AML-193 (cell line): ENCODE measurements around the gene ABO.
"Not testable (repeated sequence)": the region's sequence is repeated elsewhere in the genome, so short reads cannot be mapped to it uniquely, and the experiment has no call there.

Experiments
- DNase-seq, 2 experiments: peaks; one replicate each; lab custom pipeline; 2025; lab: John Stamatoyannopoulos, UW

ABO gene

GRCh38 chr9:133242991-133243390, 32.0 kb downstream of the ABO start:
- no peak for DNase-seq

DNA sequence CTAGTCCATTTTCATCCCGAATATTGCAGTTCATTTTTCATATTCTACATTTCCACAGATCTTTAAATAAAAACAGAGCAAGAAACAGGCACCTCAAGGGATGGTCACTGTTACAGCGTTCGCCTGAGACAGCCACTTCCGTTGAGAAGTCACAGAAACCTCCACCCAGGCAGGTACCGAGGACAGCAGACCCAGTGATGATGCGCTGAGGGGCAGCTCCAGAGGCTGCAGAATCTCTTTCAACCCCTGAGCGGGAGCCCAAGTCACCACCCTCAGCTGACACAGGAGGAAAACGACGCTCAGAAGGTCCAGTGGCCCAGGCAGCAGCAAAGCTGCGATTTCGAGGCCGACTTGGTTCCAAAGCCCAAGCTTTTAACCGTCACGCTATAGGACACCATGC, 32.8 kb downstream of the ABO start:
- DNase-seq: no peak

GRCh38 chr9:133239533-133240090, 35.4 kb downstream of the ABO start:
- no peak for DNase-seq

- peak; percentile 33 to 53 for DNase-seq
Observed at GRCh38 chr9:133238851-133239532, 36.0 kb downstream of the ABO start.

GRCh38 chr9:133238272-133238850, 36.6 kb downstream of the ABO start:
- no peak for DNase-seq

DNA sequence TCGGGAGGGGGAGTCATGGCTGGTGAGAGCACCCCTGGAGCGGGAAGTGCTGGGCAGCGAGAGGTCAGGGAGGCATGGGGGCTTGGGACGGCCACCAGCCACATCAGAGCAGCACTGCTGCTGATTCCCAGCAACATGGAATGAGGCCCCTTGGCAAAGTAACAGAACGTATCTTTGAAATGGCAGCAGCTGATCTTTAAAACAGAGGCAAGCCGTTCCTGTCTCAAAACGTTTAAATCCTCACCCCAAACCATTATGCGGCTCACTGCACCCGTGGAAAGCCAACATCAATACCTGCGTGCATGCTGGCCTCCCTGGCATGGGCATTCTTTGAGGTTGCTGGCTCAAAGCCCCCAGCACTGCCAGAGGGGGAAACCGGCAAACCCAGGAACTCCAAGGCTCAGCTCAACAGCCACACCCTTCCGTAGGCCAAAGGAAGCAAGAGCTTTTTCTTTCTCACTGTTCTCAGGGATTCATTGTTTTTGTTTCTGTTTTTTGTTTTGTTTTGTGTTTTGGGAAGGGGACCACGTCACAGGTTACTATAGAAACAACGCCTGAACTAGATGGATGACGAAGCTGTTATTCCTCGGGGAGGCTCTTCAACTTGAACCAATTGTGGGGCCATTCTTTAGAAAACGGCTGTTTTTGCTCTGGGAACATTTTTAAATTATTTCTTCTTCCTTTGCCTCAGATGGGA, 37.8 kb downstream of the ABO start:
- DNase-seq: no peak

DNA sequence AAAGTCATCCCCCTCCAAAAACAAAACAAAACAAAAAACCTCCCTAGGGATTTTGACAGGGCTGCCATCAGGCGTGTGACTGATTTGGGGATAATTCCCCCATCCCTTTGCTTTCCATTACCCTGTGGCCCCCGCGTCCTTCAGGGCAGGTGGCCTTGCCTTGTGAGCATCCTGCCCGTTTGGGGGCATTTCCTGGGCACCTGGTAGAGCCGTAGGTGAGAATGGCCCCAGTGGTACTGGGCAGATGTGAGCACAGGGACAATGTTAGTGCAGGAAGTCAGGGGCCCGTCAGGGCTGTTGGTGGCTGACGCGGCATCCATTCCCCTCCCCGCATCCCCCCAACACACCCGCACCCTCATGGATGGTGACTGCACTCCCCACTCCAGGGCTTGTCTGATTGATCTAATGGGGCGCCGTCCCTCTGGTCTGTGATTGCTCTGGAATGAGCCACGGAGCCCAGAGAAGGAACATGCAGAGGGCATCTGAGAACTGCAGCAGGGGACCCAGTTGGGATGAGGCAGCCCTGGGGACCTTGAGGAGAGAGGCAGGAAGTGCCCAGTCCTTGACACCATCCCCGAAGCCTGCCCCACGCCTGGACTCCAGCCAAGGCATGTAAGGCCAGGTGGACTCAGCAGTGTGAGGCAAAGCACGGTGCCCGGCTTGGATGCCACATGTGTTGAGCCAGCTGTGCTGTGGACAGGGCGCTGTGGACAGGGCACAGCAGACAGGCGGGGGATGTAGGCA, 38.5 kb downstream of the ABO start:
- DNase-seq: not testable (repeated sequence)

DNA sequence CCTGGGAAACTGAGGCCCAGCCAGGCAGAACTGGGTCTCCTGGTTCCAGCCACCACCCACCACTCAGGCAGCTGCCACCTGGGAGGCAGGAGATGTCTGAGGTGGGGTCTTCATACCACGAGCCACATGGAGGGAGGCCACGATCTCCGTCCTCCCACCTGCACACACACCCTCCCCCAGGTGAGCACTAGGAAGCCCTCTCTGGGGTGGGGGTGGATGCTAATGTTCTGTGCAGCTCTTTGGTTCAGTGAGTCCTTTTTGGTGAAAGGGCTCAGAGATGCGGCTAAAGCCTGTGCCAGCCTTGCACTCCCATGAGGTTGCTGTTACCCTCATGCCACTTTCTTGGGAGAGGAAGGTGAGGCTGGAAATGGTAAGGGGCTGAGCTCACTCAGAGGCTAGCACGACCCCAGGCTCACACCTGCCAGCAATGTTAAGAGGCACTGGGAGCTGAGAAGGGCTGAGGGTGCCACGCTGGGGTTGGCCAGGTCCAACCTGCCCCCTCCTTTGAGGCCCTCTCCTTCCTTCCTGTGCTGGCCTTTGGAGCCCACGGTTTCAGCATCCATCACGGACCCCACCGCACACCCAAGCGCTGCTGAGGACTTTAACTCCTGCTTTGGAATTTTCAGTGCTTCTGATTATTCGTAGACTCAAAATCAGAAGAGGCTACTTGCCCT, 39.3 kb downstream of the ABO start:
- no peak for DNase-seq

GRCh38 chr9:133234577-133235322, 40.3 kb downstream of the ABO start:
- no peak for DNase-seq

GRCh38 chr9:133233681-133234432, 41.1 kb downstream of the ABO start:
- DNase-seq: no peak

DNA sequence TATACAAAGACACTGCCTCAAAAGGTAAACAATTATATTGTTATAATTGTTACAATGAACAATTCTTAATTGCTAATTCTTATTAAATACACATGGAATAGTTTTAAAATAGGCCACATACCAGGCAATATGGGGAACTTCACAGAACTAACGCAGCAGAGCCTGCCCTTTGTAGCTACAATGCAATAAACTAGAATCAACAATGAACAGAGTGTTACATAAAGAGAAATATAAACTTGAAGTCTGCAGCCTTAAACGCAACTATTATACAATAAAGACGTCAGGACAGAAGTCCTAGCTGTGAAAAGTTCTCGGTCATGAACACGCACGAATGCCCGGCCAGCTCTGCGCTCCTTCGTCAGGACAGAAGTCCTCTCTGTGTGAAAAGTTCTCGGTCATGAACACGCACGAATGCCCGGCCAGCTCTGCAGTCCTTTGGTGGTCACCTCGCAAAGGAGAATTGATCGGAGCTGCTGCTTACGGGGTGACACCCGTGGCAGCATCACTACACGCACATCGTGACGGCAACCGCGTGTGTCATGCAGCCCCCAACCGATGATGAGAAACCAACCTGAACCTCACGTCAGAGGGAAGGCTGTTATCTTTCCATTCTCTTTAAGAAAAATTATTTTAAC, 43.0 kb downstream of the ABO start:
- not testable (repeated sequence) for DNase-seq

- DNase-seq: not testable (repeated sequence)
Observed at GRCh38 chr9:133230514-133230913, 44.5 kb downstream of the ABO start.

DNA sequence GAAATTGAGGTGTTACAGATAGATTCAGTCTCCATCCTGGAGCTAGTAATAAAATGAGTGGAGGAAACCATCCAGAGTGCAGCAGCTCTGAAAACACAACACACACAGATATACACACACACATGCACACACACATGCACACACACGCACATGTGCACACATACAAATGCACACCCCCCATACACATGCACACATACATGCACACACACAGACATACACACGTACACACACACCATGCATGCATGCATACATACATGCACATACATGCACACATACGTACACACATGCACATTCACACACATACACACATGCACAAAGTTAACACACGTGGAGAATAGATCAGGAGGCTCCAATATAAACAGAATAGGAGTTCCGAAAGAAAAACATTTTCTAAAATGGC, 44.9 kb downstream of the ABO start:
- DNase-seq: no peak

GRCh38 chr9:133228474-133229193, 46.4 kb downstream of the ABO start:
- not testable (repeated sequence) for DNase-seq

GRCh38 chr9:133227996-133228395, 47.0 kb downstream of the ABO start:
- DNase-seq: not testable (repeated sequence)

GRCh38 chr9:133227242-133227860, 47.6 kb downstream of the ABO start:
- DNase-seq: no peak

DNA sequence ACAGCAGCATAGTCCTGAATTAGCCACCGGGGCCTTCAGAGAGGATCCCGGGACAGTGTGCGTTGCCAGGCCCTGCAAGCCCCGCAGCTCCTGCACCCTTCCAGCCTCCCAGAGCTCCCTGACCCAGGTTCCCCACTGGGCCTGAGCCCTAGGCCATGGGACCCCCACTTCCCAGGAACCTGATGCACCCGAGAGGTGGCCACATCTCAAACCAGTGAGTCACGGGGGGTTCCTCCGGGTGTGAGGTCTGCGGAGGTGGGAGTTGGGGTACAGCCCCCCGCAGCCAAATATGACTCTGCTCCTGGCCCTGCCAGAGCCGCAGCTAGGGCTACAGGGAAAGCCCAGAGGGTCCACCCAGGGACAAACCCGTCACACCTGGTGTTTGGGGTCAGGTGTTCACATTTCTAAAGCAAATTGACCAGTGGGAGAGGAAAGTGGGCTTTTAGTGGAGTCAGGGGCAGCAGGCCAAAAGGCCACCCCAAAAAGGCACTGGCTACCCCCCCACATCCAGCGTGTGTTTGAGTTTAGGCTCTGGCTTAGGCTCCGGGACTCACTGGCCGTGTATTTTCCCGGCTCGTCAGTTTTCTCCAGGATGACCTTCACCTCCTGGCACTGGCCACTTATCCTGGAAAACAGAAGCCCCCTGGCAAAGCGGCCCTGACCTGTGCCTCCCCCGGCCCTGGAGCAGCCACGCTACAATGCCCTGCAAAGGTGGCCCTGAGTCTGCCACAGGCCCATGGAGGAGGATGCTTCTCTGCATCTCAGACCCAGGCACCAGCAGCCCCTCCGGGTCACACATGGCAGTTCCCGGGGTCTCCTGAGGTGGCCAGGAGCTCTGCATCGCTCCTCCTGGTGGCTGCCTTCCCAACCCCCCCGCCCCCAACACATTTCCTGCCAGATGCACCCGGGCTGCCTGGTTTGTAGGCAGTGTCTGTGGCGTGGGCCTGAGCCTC, 48.5 kb downstream of the ABO start:
- no peak for DNase-seq
